ENCODE data around the gene MGAT5. TPM values are rescaled to one million over a fixed set of nuclear protein-coding genes. Genes with fewer than 3 reads are reported as not detected.

Gene MGAT5
- total RNA-seq, 2 experiments from 2014 or later = 60.8 to 68.0 TPM

DNA sequence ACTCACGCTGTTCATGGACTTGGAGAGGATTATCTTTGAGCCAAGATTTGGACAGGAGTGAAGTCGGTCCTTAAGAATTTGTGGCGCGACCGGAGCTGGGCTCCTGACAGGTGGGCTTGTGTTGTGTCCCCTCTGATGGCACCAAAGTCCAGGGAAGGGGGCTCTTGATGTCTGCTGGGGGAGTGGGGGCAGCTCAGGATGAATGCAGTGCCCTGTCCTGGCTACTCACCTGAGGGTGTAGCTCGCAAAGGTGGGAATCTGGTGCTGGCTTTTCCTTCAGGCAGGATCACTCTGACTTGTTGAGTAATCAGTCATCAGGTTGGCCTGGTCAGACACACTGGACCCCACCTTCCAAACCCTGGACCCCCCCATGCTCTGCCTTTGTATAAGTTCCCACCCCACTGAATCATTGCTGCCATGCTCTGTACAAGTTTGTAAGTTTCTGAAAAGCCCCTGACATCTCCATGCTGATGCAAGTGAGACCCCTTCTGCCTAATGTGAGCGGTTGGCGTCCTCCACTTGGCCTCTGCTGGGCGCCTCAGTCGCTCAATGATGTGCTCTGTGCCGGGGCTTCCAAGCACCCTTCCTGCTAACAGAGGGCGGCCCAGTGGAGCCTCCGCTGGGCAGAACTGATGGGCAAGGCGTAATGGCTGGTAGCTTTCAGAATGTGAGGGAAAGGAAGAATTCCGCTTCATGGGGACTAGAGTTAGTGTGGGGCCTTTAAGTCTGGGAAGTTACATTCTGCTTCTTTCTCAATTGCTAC, 196.1 kb downstream of the MGAT5 start:
- no TSS peak for BruUV-seq (replicated peaks)
- DNase-seq (ENCODE audit: low spot score) = no peak
- ChIA-PET CTCF (ENCODE audit: unreplicated experiment) (interaction anchor here (1.9 kb wide), 1 partner anchor 332 kb away, joined by 10 read pairs; no protein-coding TSS in a partner anchor), POLR2A (no interaction called here)
- H3K4me2 ChIP-seq (ENCODE audit: low read length) = no peak overlapping the region
- H3K36me3 ChIP-seq (ENCODE audit: insufficient read depth, low read length) = peaks cover 9% of the 10 kb centered on the region; the same call in 1 of the 2 replicates
- no peaks in the 10 kb centered on the region for H4K20me1 ChIP-seq (ENCODE audit: insufficient read depth, low read length)
- H3K4me1 ChIP-seq (ENCODE audit: insufficient read depth, low read length, poor library complexity, severe bottlenecking) = no peaks in the 10 kb centered on the region
- no peak for TF ChIP-seq EZH2phosphoT487 (IDR thresholded peaks at IDR 0.05; ENCODE audit: borderline replicate concordance, low read depth, low read length)
- TF ChIP-seq, protein P1, sequence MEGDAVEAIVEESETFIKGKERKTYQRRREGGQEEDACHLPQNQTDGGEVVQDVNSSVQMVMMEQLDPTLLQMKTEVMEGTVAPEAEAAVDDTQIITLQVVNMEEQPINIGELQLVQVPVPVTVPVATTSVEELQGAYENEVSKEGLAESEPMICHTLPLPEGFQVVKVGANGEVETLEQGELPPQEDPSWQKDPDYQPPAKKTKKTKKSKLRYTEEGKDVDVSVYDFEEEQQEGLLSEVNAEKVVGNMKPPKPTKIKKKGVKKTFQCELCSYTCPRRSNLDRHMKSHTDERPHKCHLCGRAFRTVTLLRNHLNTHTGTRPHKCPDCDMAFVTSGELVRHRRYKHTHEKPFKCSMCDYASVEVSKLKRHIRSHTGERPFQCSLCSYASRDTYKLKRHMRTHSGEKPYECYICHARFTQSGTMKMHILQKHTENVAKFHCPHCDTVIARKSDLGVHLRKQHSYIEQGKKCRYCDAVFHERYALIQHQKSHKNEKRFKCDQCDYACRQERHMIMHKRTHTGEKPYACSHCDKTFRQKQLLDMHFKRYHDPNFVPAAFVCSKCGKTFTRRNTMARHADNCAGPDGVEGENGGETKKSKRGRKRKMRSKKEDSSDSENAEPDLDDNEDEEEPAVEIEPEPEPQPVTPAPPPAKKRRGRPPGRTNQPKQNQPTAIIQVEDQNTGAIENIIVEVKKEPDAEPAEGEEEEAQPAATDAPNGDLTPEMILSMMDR (conservative IDR thresholded peaks at IDR 0.05; ENCODE audit: low read length) = no peak
- H3K27ac ChIP-seq (ENCODE audit: low read depth, low read length, poor library complexity, severe bottlenecking) = no peak overlapping the region
- H2AFZ ChIP-seq (ENCODE audit: low read length) = no peak overlapping the region
- H3K9me2 ChIP-seq (ENCODE audit: insufficient read depth, low read length) = no peaks in the 10 kb centered on the region
- no peaks in the 10 kb centered on the region for H3K9me3 ChIP-seq (ENCODE audit: low read length)
- H3K4me3 ChIP-seq (ENCODE audit: low read depth, low read length, poor library complexity, severe bottlenecking) = no peak overlapping the region
- intact Hi-C loops (cut with micrococcal nuclease; ENCODE audit: unreplicated experiment) = loop anchor here (1.0 kb wide), 2 partner anchors 332 to 564 kb away; no protein-coding TSS in a partner anchor
- no peaks in the 10 kb centered on the region for H3K79me2 ChIP-seq (ENCODE audit: insufficient read depth, low read depth, low read length)

DNA sequence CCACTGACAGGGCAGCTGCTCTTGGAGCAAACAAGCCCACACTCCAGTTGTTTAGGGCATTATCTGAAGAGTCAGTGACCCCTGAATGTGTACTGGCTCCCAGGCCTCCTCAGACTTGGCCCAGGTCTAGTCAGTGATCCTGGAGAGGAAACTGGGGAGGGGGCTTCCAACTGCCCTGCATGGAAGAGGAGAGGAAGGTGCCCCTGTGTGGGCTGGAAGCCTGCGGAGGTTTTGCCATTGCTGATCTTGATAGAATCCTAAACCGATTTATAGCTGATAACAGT, 197.4 kb downstream of the MGAT5 start:
- H3K36me3 ChIP-seq (ENCODE audit: insufficient read depth, low read length) = peaks cover 9% of the 10 kb centered on the region; the same call in 1 of the 2 replicates
- no peak overlapping the region for H2AFZ ChIP-seq (ENCODE audit: low read length)
- H3K4me2 ChIP-seq (ENCODE audit: low read length) = no peak overlapping the region
- H3K79me2 ChIP-seq (ENCODE audit: insufficient read depth, low read depth, low read length) = no peaks in the 10 kb centered on the region
- intact Hi-C loops (cut with micrococcal nuclease; ENCODE audit: unreplicated experiment) = no loop called here
- CTCF ChIA-PET (ENCODE audit: unreplicated experiment) = interaction anchor here (0.6 to 1.9 kb wide), 5 partner anchors 9 to 333 kb away, joined by 3 to 10 read pairs (median 4); no protein-coding TSS in a partner anchor
- DNase-seq (ENCODE audit: low spot score) = no peak
- H3K4me3 ChIP-seq (ENCODE audit: low read depth, low read length, poor library complexity, severe bottlenecking) = no peak overlapping the region
- H3K9me3 ChIP-seq (ENCODE audit: low read length) = no peaks in the 10 kb centered on the region
- H3K9me2 ChIP-seq (ENCODE audit: insufficient read depth, low read length) = no peaks in the 10 kb centered on the region
- POLR2A ChIA-PET = interaction anchor here (0.6 to 1.3 kb wide), 4 partner anchors 9 to 197 kb away, joined by 3 to 6 read pairs (median 5); partner anchors contain the start of gene MGAT5
- TF ChIP-seq EZH2phosphoT487 (IDR thresholded peaks at IDR 0.05; ENCODE audit: borderline replicate concordance, low read depth, low read length) = no peak
- no TSS peak for BruUV-seq (replicated peaks)
- no peaks in the 10 kb centered on the region for H4K20me1 ChIP-seq (ENCODE audit: insufficient read depth, low read length)
- H3K4me1 ChIP-seq (ENCODE audit: insufficient read depth, low read length, poor library complexity, severe bottlenecking) = no peaks in the 10 kb centered on the region
- H3K27ac ChIP-seq (ENCODE audit: low read depth, low read length, poor library complexity, severe bottlenecking) = no peak overlapping the region

DNA sequence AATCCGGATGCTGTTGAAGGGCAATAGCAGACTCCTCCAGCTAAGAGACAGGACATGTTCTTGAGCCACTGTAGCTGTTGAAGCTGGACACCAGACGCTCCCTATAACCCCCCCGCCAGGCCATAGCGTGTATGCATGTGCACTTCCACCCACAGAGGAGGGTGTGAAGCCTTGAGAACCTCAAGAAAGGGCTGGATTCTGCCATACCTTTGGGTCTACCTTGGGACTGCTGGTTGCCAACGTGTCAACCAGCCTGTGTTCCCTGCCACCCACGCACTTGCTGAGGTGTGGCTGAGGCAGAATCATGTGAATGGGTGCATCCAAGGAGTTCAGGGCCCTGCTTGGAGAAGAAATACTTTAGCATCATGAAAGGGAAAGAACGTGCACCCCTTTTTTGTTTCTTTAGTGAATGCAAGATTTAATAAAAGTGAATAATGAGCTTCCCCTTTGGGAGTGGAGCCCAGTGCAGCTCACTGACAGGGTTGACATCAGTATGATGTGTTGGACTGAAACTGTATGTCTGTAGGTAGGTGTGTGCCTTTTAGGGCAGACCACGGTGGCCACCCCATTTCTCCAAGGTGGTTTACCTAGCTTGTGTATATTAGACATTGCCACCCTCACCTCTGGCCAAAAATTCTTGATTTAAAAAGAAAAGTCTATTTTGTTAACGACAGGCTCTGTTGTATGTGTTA, 198.3 kb downstream of the MGAT5 start:
- no peak for DNase-seq (ENCODE audit: low spot score)
- ChIA-PET CTCF (ENCODE audit: unreplicated experiment) (interaction anchor here (0.6 to 1.7 kb wide), 3 partner anchors 9 to 40 kb away, joined by 3 to 7 read pairs (median 5); no protein-coding TSS in a partner anchor), POLR2A (interaction anchor here (1.1 to 1.3 kb wide), 2 partner anchors 8 to 9 kb away, joined by 3 to 5 read pairs; no protein-coding TSS in a partner anchor)
- no peaks in the 10 kb centered on the region for H3K9me3 ChIP-seq (ENCODE audit: low read length)
- H3K4me3 ChIP-seq (ENCODE audit: low read depth, low read length, poor library complexity, severe bottlenecking) = no peak overlapping the region
- H3K9me2 ChIP-seq (ENCODE audit: insufficient read depth, low read length) = no peaks in the 10 kb centered on the region
- intact Hi-C loops (cut with micrococcal nuclease; ENCODE audit: unreplicated experiment) = no loop called here
- no peaks in the 10 kb centered on the region for H3K79me2 ChIP-seq (ENCODE audit: insufficient read depth, low read depth, low read length)
- H3K4me2 ChIP-seq (ENCODE audit: low read length) = no peak overlapping the region
- no peak overlapping the region for H3K27ac ChIP-seq (ENCODE audit: low read depth, low read length, poor library complexity, severe bottlenecking)
- H3K36me3 ChIP-seq (ENCODE audit: insufficient read depth, low read length) = peaks cover 9% of the 10 kb centered on the region; the same call in 1 of the 2 replicates
- H2AFZ ChIP-seq (ENCODE audit: low read length) = no peak overlapping the region
- BruUV-seq (replicated peaks) = TSS peak; percentile 24
- no peaks in the 10 kb centered on the region for H3K4me1 ChIP-seq (ENCODE audit: insufficient read depth, low read length, poor library complexity, severe bottlenecking)
- TF ChIP-seq, protein P1 (conservative IDR thresholded peaks at IDR 0.05; ENCODE audit: low read length) = no peak
- TF ChIP-seq EZH2phosphoT487 (IDR thresholded peaks at IDR 0.05; ENCODE audit: borderline replicate concordance, low read depth, low read length) = no peak
- no peaks in the 10 kb centered on the region for H4K20me1 ChIP-seq (ENCODE audit: insufficient read depth, low read length)
